ENCODE results near the gene TMEM52. TPM values are rescaled to one million over a fixed set of nuclear protein-coding genes. Genes with fewer than 3 reads are reported as not detected.

The TMEM52 gene
- total and polyA plus RNA-seq, 9 of the 15 experiments (the other 6 are each of a cell fraction or from before 2014, with no cell fraction given): 0.37 to 22.5 (median 6.8) TPM

- TF ChIP-seq E2F4 (CRISPR knock-in tag; IDR thresholded peaks at IDR 0.05; ENCODE audit: low read depth) (no peak), MEIS2 (IDR thresholded peaks at IDR 0.05; ENCODE audit: partially characterized antibody) (peak; percentile 82), ETS2 (tag; IDR thresholded peaks at IDR 0.05; ENCODE audit: borderline replicate concordance, poor library complexity, severe bottlenecking) (no peak), CXXC5 (CRISPR knock-in tag; IDR thresholded peaks at IDR 0.05) (peak; percentile 93), HOXB6 (CRISPR knock-in tag; IDR thresholded peaks at IDR 0.05; ENCODE audit: borderline replicate concordance) (no peak), FUS (optimal IDR thresholded peaks at IDR 0.05; ENCODE audit: low read depth, low read length) (no peak), HNRNPLL (IDR thresholded peaks at IDR 0.05; ENCODE audit: low read depth, low read length, poor library complexity, severe bottlenecking) (peak; percentile 70), XRCC5 (IDR thresholded peaks at IDR 0.05; ENCODE audit: low read depth, low read length) (peak; percentile 51), STAT5A (IDR thresholded peaks at IDR 0.05; ENCODE audit: borderline replicate concordance, low read length) (no peak), ZNF384 (IDR thresholded peaks at IDR 0.05; ENCODE audit: low read depth, low read length) (no peak), ZBED1 (IDR thresholded peaks at IDR 0.05) (0 out of 2 replicates have a peak, but pooled peaks have one; percentile 20), TEAD4 (IDR thresholded peaks at IDR 0.05; ENCODE audit: low read length) (0 out of 2 replicates have a peak, but pooled peaks have one; percentile 18), TEAD4 (CRISPR knock-in tag; IDR thresholded peaks at IDR 0.05; ENCODE audit: borderline replicate concordance) (no peak), HNRNPK (IDR thresholded peaks at IDR 0.05; ENCODE audit: low read depth, low read length, poor library complexity, severe bottlenecking) (no peak), SNRNP70 (optimal IDR thresholded peaks at IDR 0.05; ENCODE audit: low read depth, low read length) (no peak), RAD21 (CRISPR knock-in tag; conservative IDR thresholded peaks at IDR 0.05 in 1 of 2, IDR thresholded peaks at IDR 0.05 in 1 of 2) (no peak), ZNF12 (CRISPR knock-in tag; IDR thresholded peaks at IDR 0.05) (no peak), SIN3A (IDR thresholded peaks at IDR 0.05; ENCODE audit: borderline replicate concordance in 2 of 2, control insufficient read depth in 1 of 2, low read depth in 2 of 2, low read length in 2 of 2) (no peak), KLF16 (IDR thresholded peaks at IDR 0.05) (no peak), SMAD3 (CRISPR knock-in tag; conservative IDR thresholded peaks at IDR 0.05) (no peak), RBM25 (IDR thresholded peaks at IDR 0.05; ENCODE audit: low read depth, low read length, severe bottlenecking) (no peak), ZNF445 (CRISPR knock-in tag; IDR thresholded peaks at IDR 0.05; ENCODE audit: low read depth) (no peak), MITF (IDR thresholded peaks at IDR 0.05) (peak; percentile 39; the same call in 1 of the 2 replicates), HDAC1 (IDR thresholded peaks at IDR 0.05) (peak in 1 of 2 experiments; percentile 44; a peak in 1 of 4 replicates), HDAC8 (tag; IDR thresholded peaks at IDR 0.05) (0 out of 2 replicates have a peak, but pooled peaks have one; percentile 26)
- TF ChIP-seq, protein P1, sequence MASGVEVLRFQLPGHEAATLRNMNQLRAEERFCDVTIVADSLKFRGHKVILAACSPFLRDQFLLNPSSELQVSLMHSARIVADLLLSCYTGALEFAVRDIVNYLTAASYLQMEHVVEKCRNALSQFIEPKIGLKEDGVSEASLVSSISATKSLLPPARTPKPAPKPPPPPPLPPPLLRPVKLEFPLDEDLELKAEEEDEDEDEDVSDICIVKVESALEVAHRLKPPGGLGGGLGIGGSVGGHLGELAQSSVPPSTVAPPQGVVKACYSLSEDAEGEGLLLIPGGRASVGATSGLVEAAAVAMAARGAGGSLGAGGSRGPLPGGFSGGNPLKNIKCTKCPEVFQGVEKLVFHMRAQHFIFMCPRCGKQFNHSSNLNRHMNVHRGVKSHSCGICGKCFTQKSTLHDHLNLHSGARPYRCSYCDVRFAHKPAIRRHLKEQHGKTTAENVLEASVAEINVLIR (CRISPR knock-in tag; IDR thresholded peaks at IDR 0.05): no peak
These were observed 401 bp upstream of the TMEM52 start (continued) for GRCh38 chr1:1919304-1920056.

Data from K562 (cell line).